Thyroid gland (tissue), 4 donors: Measurements from ENCODE around the gene ERBB2. TPM values are rescaled to one million over a fixed set of nuclear protein-coding genes. Genes with fewer than 3 reads are reported as not detected.
"Not testable (repeated sequence)": the region's sequence is repeated elsewhere in the genome, so short reads cannot be mapped to it uniquely, and the experiment has no call there.

Source experiments
- DNase-seq, 2 donors: peaks; one replicate each; pipeline ENCODE4 v3.0.0-alpha.2; 2019
- H3K27ac ChIP-seq, 3 donors: fragments of 200-600 bp; sonication (generic); 1 replicate in 2 of 3; 2 replicates in 1 of 3; pipeline ENCODE4 v1.5.1; 2016 to 2019; ENCODE audit warnings: mild to moderate bottlenecking in 1 of 3, moderate library complexity in 1 of 3
- H3K27me3 ChIP-seq: fragments of 200-600 bp; sonication (generic); one replicate; pipeline ENCODE4 v1.5.1; 2019
- H3K36me3 ChIP-seq, 2 donors: fragments of 200-600 bp; sonication (generic); one replicate each; pipeline ENCODE4 v1.5.1; 2016 to 2019
- H3K4me1 ChIP-seq, 2 donors: fragments of 200-600 bp; sonication (generic); one replicate each; pipeline ENCODE4 v1.5.1; 2017 to 2019
- H3K4me3 ChIP-seq, 3 donors: fragments of 200-600 bp; sonication (generic); replicated peaks in 1 of 3; 1 replicate in 2 of 3; 2 replicates in 1 of 3; pipeline ENCODE4 v1.5.1; 2016; ENCODE audit warnings: mild to moderate bottlenecking in 1 of 3
- H3K9me3 ChIP-seq: fragments of 200-600 bp; sonication (generic); one replicate; pipeline ENCODE4 v1.5.1; 2017
- CTCF ChIP-seq, 6 experiments: fragments of 200-600 bp in 3 of 6; fragments of 450-650 bp in 3 of 6; sonication (generic) in 3 of 6; IDR thresholded peaks; one replicate each; pipeline ENCODE4 v1.5.1; 2016 to 2019; ENCODE audit warnings: antibody characterized with exemption in 6 of 6, mild to moderate bottlenecking in 2 of 6, inconsistent platforms in 1 of 6, moderate library complexity in 1 of 6
- POLR2A ChIP-seq, 2 donors: fragments of 450-650 bp; IDR thresholded peaks; one replicate each; pipeline ENCODE4 v1.6.1; 2017; ENCODE audit warnings: antibody characterized with exemption in 2 of 2, mild to moderate bottlenecking in 2 of 2, moderate library complexity in 1 of 2
- WGBS, 2 donors: methylation state at CpG; one replicate each; pipeline ENCODE4 v1.1.5; 2017; 5-methylcytosine and 5-hydroxymethylcytosine counted together
- intact Hi-C: fragments of 100-400 bp; cut with DNase I; formaldehyde crosslinking; loops from one replicate; pipeline ENCODE4 v1.15.1; 2023
- total RNA-seq, 4 donors: library from RNA; depleted of rRNA; stranded (reverse); fragments of >200 nt; gene quantifications; one replicate each; pipeline ENCODE4 v1.2.3, GENCODE V29; 2016

The ERBB2 gene
- total RNA-seq, 4 donors from 2014 or later: 74.3 to 170 (median 139) TPM

DNA sequence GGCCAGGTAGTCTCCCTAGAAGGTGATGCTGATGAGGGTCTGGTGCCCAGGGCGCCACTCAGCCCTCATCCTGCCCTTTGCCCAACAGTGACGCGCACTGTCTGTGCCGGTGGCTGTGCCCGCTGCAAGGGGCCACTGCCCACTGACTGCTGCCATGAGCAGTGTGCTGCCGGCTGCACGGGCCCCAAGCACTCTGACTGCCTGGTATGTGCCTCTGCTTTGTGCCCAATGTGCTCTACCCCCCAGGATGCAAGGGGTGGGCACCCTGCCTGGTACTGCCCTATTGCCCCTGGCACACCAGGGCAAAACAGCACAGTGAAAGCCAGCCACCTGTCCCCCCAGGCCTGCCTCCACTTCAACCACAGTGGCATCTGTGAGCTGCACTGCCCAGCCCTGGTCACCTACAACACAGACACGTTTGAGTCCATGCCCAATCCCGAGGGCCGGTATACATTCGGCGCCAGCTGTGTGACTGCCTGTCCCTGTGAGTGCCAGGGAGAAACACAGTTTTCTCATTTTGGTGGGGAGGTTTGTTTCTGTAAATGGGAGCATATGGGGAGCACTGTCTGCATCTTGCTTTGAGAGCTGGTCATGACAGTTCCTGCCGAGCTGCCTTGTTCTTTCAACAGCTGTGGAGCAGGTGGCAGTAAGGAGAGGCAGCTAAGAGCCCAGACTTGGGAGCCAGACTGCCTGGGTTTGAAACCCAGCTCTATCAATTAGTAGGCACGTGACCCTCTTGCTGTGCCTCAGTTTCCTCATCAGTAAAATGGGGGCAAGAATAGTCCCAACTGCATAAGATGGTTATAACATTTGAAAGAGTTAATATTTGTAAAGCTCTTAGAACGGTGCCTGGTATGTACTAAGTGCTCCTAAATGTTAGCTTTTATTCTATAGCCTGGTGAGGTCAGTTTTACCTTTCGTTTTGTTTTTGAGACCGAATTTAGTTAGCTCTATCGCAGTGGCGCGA, 10.4 kb downstream of the ERBB2 start:
- no peaks in the 10 kb centered on the region for H3K27me3 ChIP-seq
- 91% methylated on average over 14 to 20 of the region's 20 CpGs for WGBS, 2 donors
- peaks cover 25 to 26% of the 10 kb centered on the region in 2 donors for H3K4me1 ChIP-seq
- H3K36me3 ChIP-seq: peaks cover 29 to 37% of the 10 kb centered on the region in 2 donors
- TF ChIP-seq CTCF (IDR thresholded peaks at IDR 0.05) (no peak), POLR2A (IDR thresholded peaks at IDR 0.05) (no peak)
- H3K27ac ChIP-seq: peak overlapping the region; percentile 51 to 78 (median 64)
- H3K4me3 ChIP-seq: no peak overlapping the region
- no peaks in the 10 kb centered on the region for H3K9me3 ChIP-seq
- no peak for DNase-seq
- intact Hi-C loops: no loop called here

DNA sequence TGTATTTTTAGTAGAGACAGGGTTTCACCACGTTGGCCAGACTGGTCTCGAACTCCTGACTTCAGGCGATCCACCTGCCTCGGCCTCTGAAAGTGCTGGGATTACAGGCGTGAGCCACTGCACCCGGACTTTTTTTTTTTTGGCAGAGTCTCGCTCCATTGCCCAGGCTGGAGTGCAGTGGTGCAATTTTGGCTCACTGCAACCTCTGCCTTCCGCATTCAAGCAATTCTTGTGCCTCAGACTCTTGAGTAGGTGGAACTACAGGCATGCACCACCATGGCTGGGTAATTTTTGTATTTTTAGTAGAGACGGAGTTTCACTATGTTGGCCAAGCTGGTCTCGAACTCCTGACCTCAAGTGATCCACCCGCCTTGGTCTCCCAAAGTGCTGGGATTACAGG, 11.2 kb downstream of the ERBB2 start:
- H3K9me3 ChIP-seq, H3K4me3 ChIP-seq, H3K27me3 ChIP-seq, intact Hi-C loops: not testable (repeated sequence)
- Histone ChIP-seq H3K27ac (peak overlapping the region; percentile 64 to 78 (median 71)), H3K4me1 (peaks cover 19 to 25% of the 10 kb centered on the region in 2 donors), H3K36me3 (peaks cover 37 to 44% of the 10 kb centered on the region in 2 donors)
- WGBS, 2 donors: 63% methylated on average over 11 of the region's 11 CpGs
- DNase-seq: peak; percentile 61 to 73

DNA sequence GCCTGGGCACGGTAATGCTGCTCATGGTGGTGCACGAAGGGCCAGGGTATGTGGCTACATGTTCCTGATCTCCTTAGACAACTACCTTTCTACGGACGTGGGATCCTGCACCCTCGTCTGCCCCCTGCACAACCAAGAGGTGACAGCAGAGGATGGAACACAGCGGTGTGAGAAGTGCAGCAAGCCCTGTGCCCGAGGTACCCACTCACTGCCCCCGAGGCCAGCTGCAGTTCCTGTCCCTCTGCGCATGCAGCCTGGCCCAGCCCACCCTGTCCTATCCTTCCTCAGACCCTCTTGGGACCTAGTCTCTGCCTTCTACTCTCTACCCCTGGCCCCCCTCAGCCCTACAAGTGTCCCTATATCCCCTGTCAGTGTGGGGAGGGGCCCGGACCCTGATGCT, 12.0 kb downstream of the ERBB2 start:
- Histone ChIP-seq H3K9me3 (no peaks in the 10 kb centered on the region), H3K27me3 (no peaks in the 10 kb centered on the region), H3K27ac (peak overlapping the region in 2 of 3 donors; percentile 64 to 78), H3K4me3 (no peak overlapping the region), H3K36me3 (peaks cover 45 to 47% of the 10 kb centered on the region in 2 donors), H3K4me1 (peaks cover 14 to 24% of the 10 kb centered on the region in 2 donors)
- 92 to 96% methylated on average over 10 of the region's 10 CpGs for WGBS, 2 donors
- TF ChIP-seq POLR2A (IDR thresholded peaks at IDR 0.05) (no peak), CTCF (IDR thresholded peaks at IDR 0.05) (no peak)
- DNase-seq: no peak
- intact Hi-C loops: no loop called here

- Histone ChIP-seq H3K4me1 (peaks cover 7 to 13% of the 10 kb centered on the region in 2 donors), H3K36me3 (peaks cover 41 to 46% of the 10 kb centered on the region in 2 donors), H3K4me3 (no peak overlapping the region), H3K27me3 (no peaks in the 10 kb centered on the region), H3K9me3 (no peaks in the 10 kb centered on the region), H3K27ac (no peak overlapping the region)
- TF ChIP-seq CTCF (IDR thresholded peaks at IDR 0.05) (no peak), POLR2A (IDR thresholded peaks at IDR 0.05) (no peak)
- 94 to 98% methylated on average over 4 of the region's 4 CpGs for WGBS, 2 donors
- no peak for DNase-seq
- intact Hi-C loops: no loop called here
Observed at GRCh38 chr17:39714234-39714633, 14.4 kb downstream of the ERBB2 start.

- WGBS, 2 donors: 86 to 96% methylated on average over 12 to 18 of the region's 18 CpGs
- Histone ChIP-seq H3K4me3 (no peak overlapping the region), H3K9me3 (no peaks in the 10 kb centered on the region), H3K27ac (peak overlapping the region in 2 of 3 donors; percentile 58 to 63), H3K36me3 (peaks cover 38 to 48% of the 10 kb centered on the region in 2 donors), H3K27me3 (no peaks in the 10 kb centered on the region), H3K4me1 (peaks cover 7 to 13% of the 10 kb centered on the region in 2 donors)
- intact Hi-C loops: no loop called here
- TF ChIP-seq POLR2A (IDR thresholded peaks at IDR 0.05): no peak
- no peak for TF ChIP-seq CTCF (IDR thresholded peaks at IDR 0.05)
- no peak for DNase-seq
Observed at GRCh38 chr17:39715375-39716072, 15.7 kb downstream of the ERBB2 start.
